Endothelial cell (in vitro differentiated cells): ENCODE results near the gene ITGB2. TPM values are rescaled to one million over a fixed set of nuclear protein-coding genes. Genes with fewer than 3 reads are reported as not detected.

Experiments
- DNase-seq: peaks from one replicate; pipeline ENCODE4 v3.0.0; 2021; ENCODE audit warnings: low spot score
- H3K27ac Mint-ChIP-seq: one replicate; pipeline ENCODE4 v1.8.0; 2021; ENCODE audit warnings: mixed read lengths, inconsistent platforms; ENCODE audit not compliant: unreplicated experiment
- H3K27me3 Mint-ChIP-seq: one replicate; pipeline ENCODE4 v1.8.0; 2021; ENCODE audit warnings: mild to moderate bottlenecking, moderate library complexity, mixed read lengths, inconsistent platforms; ENCODE audit not compliant: unreplicated experiment
- H3K36me3 Mint-ChIP-seq: one replicate; pipeline ENCODE4 v1.8.0; 2021; ENCODE audit warnings: mild to moderate bottlenecking, low read depth, mixed read lengths, inconsistent platforms; ENCODE audit not compliant: unreplicated experiment
- H3K4me1 Mint-ChIP-seq: one replicate; pipeline ENCODE4 v1.8.0; 2021; ENCODE audit warnings: mild to moderate bottlenecking, mixed read lengths, inconsistent platforms; ENCODE audit not compliant: unreplicated experiment
- H3K4me3 Mint-ChIP-seq: one replicate; pipeline ENCODE4 v1.8.0; 2021; ENCODE audit warnings: mild to moderate bottlenecking, mixed read lengths, inconsistent platforms; ENCODE audit not compliant: unreplicated experiment
- H3K9me3 Mint-ChIP-seq: one replicate; pipeline ENCODE4 v1.8.0; 2021; ENCODE audit warnings: mixed read lengths, inconsistent platforms; ENCODE audit not compliant: unreplicated experiment
- total RNA-seq: library from RNA; stranded (reverse); fragmentation: NEBNext Ultra II Directional; extraction: Animal tissue kit (Norgen Biotek cat#: 25700); gene quantifications from one replicate; pipeline ENCODE4 v1.2.1, GENCODE V29; 2021; ENCODE audit not compliant: unreplicated experiment
- TF ChIP-seq, protein P1 (sequence below): fragments of 200-600 bp; sonication (generic); IDR thresholded peaks from one replicate; pipeline ENCODE4 v1.5.0; 2021; ENCODE audit warnings: antibody characterized with exemption; ENCODE audit not compliant: unreplicated experiment

ITGB2 gene
- total RNA-seq, 1 donor from 2014 or later: 21.3 TPM

DNA sequence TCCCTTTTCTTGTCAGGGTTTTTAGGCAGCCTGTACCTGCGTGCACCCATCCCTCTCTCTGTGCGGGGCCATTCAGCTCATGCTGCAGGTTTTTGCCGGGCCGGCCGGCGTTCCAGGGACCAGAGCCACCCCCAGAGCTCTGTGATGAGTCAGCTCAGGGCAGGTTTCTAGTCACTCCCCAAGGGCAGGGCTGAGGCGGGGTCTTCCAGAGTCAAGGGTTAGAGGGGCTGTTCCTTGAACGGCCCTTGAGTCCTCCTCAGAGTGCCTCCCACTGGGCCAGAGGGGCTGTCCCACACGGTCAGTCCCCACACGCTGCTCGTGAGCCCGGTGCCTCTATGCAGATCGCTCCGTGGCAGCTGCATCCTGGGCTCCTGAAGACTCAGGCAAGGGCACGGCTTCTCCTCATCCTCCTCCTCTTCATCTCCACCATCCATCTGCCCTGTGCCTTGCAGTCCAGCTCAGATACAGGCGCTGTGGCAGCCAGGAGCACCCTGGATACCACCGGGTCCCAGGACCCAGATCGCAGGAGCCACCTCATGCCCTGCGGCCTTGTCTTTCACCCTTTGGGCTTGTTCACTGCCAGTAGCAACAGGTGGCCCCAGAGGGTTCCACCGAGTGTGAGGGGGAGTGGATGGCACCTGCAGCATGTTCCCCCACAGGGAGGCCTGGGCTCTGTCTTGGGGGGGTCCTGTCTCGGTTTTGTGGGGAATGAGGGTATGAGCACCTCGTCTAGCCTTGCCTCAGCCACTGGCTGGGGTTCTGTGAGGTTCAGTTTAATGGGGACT lies 36.5 kb upstream of the ITGB2 start:
- no peaks in the 10 kb centered on the region for H3K4me1 Mint-ChIP-seq
- no peak for DNase-seq
- peaks cover 6% of the 10 kb centered on the region for H3K27me3 Mint-ChIP-seq
- TF ChIP-seq, protein P1, sequence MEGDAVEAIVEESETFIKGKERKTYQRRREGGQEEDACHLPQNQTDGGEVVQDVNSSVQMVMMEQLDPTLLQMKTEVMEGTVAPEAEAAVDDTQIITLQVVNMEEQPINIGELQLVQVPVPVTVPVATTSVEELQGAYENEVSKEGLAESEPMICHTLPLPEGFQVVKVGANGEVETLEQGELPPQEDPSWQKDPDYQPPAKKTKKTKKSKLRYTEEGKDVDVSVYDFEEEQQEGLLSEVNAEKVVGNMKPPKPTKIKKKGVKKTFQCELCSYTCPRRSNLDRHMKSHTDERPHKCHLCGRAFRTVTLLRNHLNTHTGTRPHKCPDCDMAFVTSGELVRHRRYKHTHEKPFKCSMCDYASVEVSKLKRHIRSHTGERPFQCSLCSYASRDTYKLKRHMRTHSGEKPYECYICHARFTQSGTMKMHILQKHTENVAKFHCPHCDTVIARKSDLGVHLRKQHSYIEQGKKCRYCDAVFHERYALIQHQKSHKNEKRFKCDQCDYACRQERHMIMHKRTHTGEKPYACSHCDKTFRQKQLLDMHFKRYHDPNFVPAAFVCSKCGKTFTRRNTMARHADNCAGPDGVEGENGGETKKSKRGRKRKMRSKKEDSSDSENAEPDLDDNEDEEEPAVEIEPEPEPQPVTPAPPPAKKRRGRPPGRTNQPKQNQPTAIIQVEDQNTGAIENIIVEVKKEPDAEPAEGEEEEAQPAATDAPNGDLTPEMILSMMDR: no peak
- no peaks in the 10 kb centered on the region for H3K9me3 Mint-ChIP-seq
- H3K36me3 Mint-ChIP-seq: peaks cover 7% of the 10 kb centered on the region
- peak overlapping the region; percentile 26 for H3K4me3 Mint-ChIP-seq
- H3K27ac Mint-ChIP-seq: no peak overlapping the region

DNA sequence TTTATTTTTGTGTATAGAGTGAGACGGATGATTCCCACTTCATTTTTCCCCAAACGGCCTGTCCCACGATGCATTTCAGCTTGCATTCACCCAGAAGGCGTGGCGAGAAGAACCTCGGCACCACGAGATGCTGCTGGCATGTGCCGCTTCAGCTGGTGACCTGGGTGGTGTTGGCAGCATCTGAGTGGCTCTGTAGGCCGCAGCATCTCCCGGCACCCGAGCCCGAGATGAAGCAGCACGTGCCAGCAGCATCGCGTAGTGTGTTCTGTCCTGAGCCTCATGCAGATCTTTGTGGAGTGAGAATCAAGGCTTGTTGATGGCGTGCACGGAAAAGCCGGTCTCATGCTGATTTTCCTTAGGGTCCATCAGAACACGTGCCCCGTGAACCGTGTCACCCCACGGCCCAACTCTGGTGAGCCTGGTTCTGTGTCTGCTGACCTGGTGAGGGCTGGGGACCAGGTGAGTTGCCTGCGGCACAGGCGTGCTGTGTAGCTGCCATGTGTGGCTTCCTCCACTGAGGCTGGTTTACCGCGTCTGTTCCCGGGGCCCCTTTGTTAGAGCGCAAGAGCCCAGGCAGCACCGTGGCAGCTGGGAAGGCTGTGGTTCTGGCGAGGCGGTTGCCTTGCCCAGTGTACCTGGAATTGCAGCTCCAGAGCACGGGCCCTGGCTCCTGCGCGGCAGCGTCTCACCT lies 35.8 kb upstream of the ITGB2 start:
- no peaks in the 10 kb centered on the region for H3K4me1 Mint-ChIP-seq
- H3K27me3 Mint-ChIP-seq: peaks cover 6% of the 10 kb centered on the region
- no peaks in the 10 kb centered on the region for H3K9me3 Mint-ChIP-seq
- peaks cover 7% of the 10 kb centered on the region for H3K36me3 Mint-ChIP-seq
- H3K4me3 Mint-ChIP-seq: no peak overlapping the region
- TF ChIP-seq, protein P1: no peak
- no peak overlapping the region for H3K27ac Mint-ChIP-seq
- DNase-seq: no peak

DNA sequence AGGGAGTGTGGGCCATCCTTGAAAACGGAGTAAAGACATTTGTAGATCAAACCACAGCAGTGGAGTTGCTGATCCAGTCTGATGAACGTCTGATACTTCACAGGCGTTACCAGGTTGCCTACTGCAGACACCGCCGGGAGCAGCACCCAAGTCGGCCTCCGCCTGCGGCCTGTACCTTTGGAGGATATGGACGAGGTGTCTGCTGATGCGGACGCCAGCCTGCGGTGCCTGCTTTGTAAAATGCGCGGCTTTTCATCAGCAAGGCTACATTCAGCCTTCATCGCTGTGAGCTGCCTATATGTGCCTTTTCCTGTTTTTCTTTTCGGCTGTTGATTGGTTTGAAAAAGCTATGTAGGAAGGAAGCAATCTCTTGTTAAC lies 35.1 kb upstream of the ITGB2 start:
- H3K36me3 Mint-ChIP-seq: peaks cover 7% of the 10 kb centered on the region
- no peaks in the 10 kb centered on the region for H3K9me3 Mint-ChIP-seq
- peaks cover 6% of the 10 kb centered on the region for H3K27me3 Mint-ChIP-seq
- H3K4me1 Mint-ChIP-seq: no peaks in the 10 kb centered on the region
- TF ChIP-seq, protein P1: no peak
- no peak overlapping the region for H3K4me3 Mint-ChIP-seq
- DNase-seq: no peak
- no peak overlapping the region for H3K27ac Mint-ChIP-seq

DNA sequence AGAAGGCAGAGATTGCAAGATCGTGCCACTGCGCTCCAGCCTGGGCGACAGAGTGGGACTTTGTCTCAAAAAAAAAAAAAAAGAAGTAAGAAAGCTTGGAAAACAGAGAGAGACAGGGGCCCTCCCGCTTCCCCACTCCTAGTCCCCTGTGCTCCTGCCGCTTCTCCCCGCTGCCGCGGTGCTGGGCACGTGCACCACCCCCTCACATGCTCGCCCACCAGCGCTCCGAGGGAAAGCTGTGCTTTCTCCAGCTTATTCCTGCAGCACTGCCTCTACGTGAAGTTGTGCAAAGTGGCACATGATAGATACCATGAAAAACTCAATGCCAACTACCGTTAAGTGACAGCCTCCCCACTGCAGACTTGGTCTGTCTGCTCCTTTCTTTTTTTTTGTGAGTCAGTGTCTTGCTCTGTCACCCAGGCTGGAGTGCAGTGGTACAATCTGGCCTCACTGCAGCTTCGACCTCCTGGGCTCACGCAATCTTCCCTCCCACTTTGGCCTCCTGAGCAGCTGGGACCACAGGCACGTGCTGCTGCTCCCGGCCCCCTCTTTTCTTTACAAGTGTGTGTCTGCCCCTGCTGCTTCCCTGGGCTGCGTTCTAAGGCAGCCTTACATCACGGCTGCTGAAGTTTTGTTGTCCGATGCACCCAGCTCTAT lies 34.6 kb upstream of the ITGB2 start:
- H3K36me3 Mint-ChIP-seq: peaks cover 7% of the 10 kb centered on the region
- H3K4me1 Mint-ChIP-seq: no peaks in the 10 kb centered on the region
- DNase-seq: no peak
- TF ChIP-seq, protein P1: no peak
- no peak overlapping the region for H3K27ac Mint-ChIP-seq
- no peaks in the 10 kb centered on the region for H3K9me3 Mint-ChIP-seq
- H3K4me3 Mint-ChIP-seq: no peak overlapping the region
- H3K27me3 Mint-ChIP-seq: peaks cover 6% of the 10 kb centered on the region
